SK-N-SH (cell line): Measurements from ENCODE around the gene RALBP1. TPM values are rescaled to one million over a fixed set of nuclear protein-coding genes. Genes with fewer than 3 reads are reported as not detected.

Experiments
- CTCF ChIA-PET: fragments of 300-600, 350-600 bp; formaldehyde crosslinking; extraction: SDS; loops from one replicate; lab custom pipeline; 2021; lab: Yijun Ruan, JAX
- POLR2A ChIA-PET: fragments of 350-600 bp; sonication (Branson Sonifier 250); formaldehyde crosslinking; extraction: SDS; loops from one replicate; lab custom pipeline; 2020; ENCODE audit warnings: antibody characterized with exemption, inconsistent platforms; lab: Yijun Ruan, JAX
- DNase-seq: peaks from one replicate; pipeline ENCODE4 v3.0.0; 2012
- H2AFZ ChIP-seq: fragments of 200-600 bp; sonication (generic); 2 replicates; pipeline ENCODE4 v1.8.1; 2016; ENCODE audit warnings: antibody characterized with exemption, mild to moderate bottlenecking, low read depth
- H3F3A ChIP-seq: fragments of 200-600 bp; sonication (generic); replicated peaks from 2 replicates; pipeline ENCODE3; 2016; ENCODE audit warnings: antibody characterized with exemption, mild to moderate bottlenecking; ENCODE audit not compliant: insufficient read depth
- H3K27ac ChIP-seq, 2 experiments: fragments of 200-500 bp in 1 of 2; fragments of 200-600 bp in 1 of 2; sonication (Bioruptor generic) in 1 of 2; sonication (generic), shearing (Covaris generic) in 1 of 2; 2 replicates each; pipeline versions ENCODE4 v1.5.1 to v1.6.1; 2014 to 2016; ENCODE audit warnings: low read depth in 2 of 2, inconsistent platforms in 1 of 2, low read length in 1 of 2, mild to moderate bottlenecking in 1 of 2, mixed read lengths in 1 of 2
- H3K27me3 ChIP-seq: fragments of 200-600 bp; sonication (generic), shearing (Covaris generic); 2 replicates; pipeline ENCODE4 v1.6.1; 2016; ENCODE audit warnings: mixed run types; ENCODE audit not compliant: insufficient read depth
- H3K36me3 ChIP-seq, 2 experiments: fragments of 200-500 bp in 1 of 2; fragments of 200-600 bp in 1 of 2; sonication (Bioruptor generic) in 1 of 2; sonication (generic) in 1 of 2; replicated peaks in 1 of 2; 2 replicates each; pipeline versions ENCODE3 to v1.5.1; 2014 to 2016; ENCODE audit warnings: low read length in 1 of 2, mild to moderate bottlenecking in 1 of 2; ENCODE audit not compliant: insufficient read depth in 2 of 2, control insufficient read depth in 1 of 2
- H3K4me1 ChIP-seq, 2 experiments: fragments of 200-500 bp in 1 of 2; fragments of 200-600 bp in 1 of 2; sonication (Bioruptor generic) in 1 of 2; sonication (generic), shearing (Covaris generic) in 1 of 2; 2 replicates each; pipeline versions ENCODE4 v1.5.1 to v1.6.1; 2014 to 2016; ENCODE audit warnings: low read depth in 1 of 2, low read length in 1 of 2, mixed run types in 1 of 2; ENCODE audit not compliant: insufficient read depth in 2 of 2, control insufficient read depth in 1 of 2
- H3K4me2 ChIP-seq: fragments of 200-600 bp; sonication (generic), shearing (Covaris generic); 2 replicates; pipeline ENCODE4 v1.6.1; 2017; ENCODE audit warnings: mixed run types
- H3K4me3 ChIP-seq, 2 experiments: fragments of 200-500 bp in 1 of 2; fragments of 200-600 bp in 1 of 2; sonication (Bioruptor generic) in 1 of 2; sonication (generic), shearing (Covaris generic) in 1 of 2; 2 replicates each; pipeline versions ENCODE4 v1.5.1 to v1.8.1; 2014 to 2016; ENCODE audit warnings: low read depth in 2 of 2, inconsistent platforms in 1 of 2, low read length in 1 of 2, mild to moderate bottlenecking in 1 of 2, mixed read lengths in 1 of 2, moderate library complexity in 1 of 2
- H3K79me2 ChIP-seq: fragments of 200-600 bp; sonication (generic); 2 replicates; pipeline ENCODE4 v1.8.1; 2017; ENCODE audit warnings: mild to moderate bottlenecking; ENCODE audit not compliant: insufficient read depth
- H3K9ac ChIP-seq: fragments of 200-600 bp; sonication (generic); 2 replicates; pipeline ENCODE4 v1.6.1; 2017; ENCODE audit warnings: mixed run types
- H3K9me2 ChIP-seq: fragments of 200-600 bp; sonication (generic); 2 replicates; pipeline ENCODE4 v1.6.1; 2017; ENCODE audit warnings: mixed run types
- H3K9me3 ChIP-seq: fragments of 200-600 bp; sonication (generic); 2 replicates; pipeline ENCODE4 v1.6.1; 2017; ENCODE audit warnings: mixed run types, mild to moderate bottlenecking, moderate library complexity
- H4K20me1 ChIP-seq: fragments of 200-600 bp; sonication (generic); 2 replicates; pipeline ENCODE4 v1.6.1; 2017; ENCODE audit warnings: mild to moderate bottlenecking, mixed run types; ENCODE audit not compliant: insufficient read depth
- FOSL2 ChIP-seq: IDR thresholded peaks from 2 replicates; pipeline ENCODE4 v1.4.0; 2012; ENCODE audit warnings: low read depth, mild to moderate bottlenecking, moderate library complexity, borderline replicate concordance
- MXI1 ChIP-seq: IDR thresholded peaks from 2 replicates; pipeline ENCODE4 v1.6.1; 2012; ENCODE audit warnings: mild to moderate bottlenecking, low read depth, low read length, improper control_type of control experiment
- RAD21 ChIP-seq: IDR thresholded peaks from 2 replicates; pipeline ENCODE4 v1.6.1; 2012; ENCODE audit warnings: mild to moderate bottlenecking, low read length
- RCOR1 ChIP-seq: fragments of 150-350 bp; IDR thresholded peaks from 2 replicates; pipeline ENCODE4 v1.6.1; 2017; ENCODE audit warnings: antibody characterized with exemption, low read length
- SMC3 ChIP-seq: IDR thresholded peaks from 2 replicates; pipeline ENCODE4 v1.6.1; 2012; ENCODE audit warnings: low read depth, low read length, improper control_type of control experiment
- TAF1 ChIP-seq: IDR thresholded peaks from 2 replicates; pipeline ENCODE4 v1.6.1; 2012; ENCODE audit warnings: low read depth, mild to moderate bottlenecking, low read length, moderate library complexity, borderline replicate concordance
- TCF12 ChIP-seq: IDR thresholded peaks from 2 replicates; pipeline ENCODE4 v1.4.0; 2012
- WGBS: methylation state at CpG from one replicate; pipeline ENCODE4 v1.1.6; 2017; ENCODE audit warnings: low lambda C conversion rate; 5-methylcytosine and 5-hydroxymethylcytosine counted together
- polyA plus RNA-seq, 3 experiments: library from polyadenylated mRNA; depleted of rRNA; stranded (reverse); fragments of >200 nt; gene quantifications; 2 replicates each; pipeline ENCODE4 v1.2.3, GENCODE V29; 2012
- TF ChIP-seq, protein P1 (sequence below): fragments of 150-350 bp; IDR thresholded peaks from 2 replicates; pipeline ENCODE4 v1.6.1; 2017; ENCODE audit warnings: antibody characterized with exemption, low read length, low read depth, borderline replicate concordance
- TF ChIP-seq, protein P2 (sequence below): IDR thresholded peaks from 2 replicates; pipeline ENCODE4 v1.4.0; 2012; ENCODE audit warnings: low read depth
- TF ChIP-seq, protein P3 (sequence below): IDR thresholded peaks from 2 replicates; pipeline ENCODE4 v1.4.0; 2012; ENCODE audit warnings: low read depth, borderline replicate concordance
- TF ChIP-seq, protein P4 (sequence below): IDR thresholded peaks from 2 replicates; pipeline ENCODE4 v1.6.1; 2012; ENCODE audit warnings: mild to moderate bottlenecking, low read depth, low read length, moderate library complexity
- TF ChIP-seq, protein P5 (sequence below): IDR thresholded peaks from 2 replicates; pipeline ENCODE4 v1.4.0; 2012; ENCODE audit warnings: low read depth, borderline replicate concordance

RALBP1 gene
- polyA plus RNA-seq, 1 of the 3 experiments (the other 2 are of a cell fraction) = 43.8 TPM

DNA sequence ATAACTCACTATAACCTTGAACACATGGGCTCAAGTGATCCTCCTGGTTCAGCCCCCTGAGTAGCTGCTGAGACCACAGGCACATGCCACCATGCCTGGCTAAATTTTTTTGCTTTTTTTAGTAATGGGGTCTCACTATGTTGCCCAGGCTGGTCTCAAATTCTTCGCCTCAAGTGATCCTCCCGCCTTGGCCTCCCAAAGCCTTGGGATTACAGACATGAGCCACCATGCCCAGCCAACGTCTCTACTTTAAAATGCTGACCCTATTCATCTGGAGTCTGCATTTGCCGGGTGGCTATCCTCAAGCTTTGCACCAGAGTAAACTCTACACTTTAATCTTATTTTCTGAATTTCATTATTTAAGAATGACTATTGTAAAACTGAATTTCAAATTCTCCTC, 37.6 kb upstream of the RALBP1 start:
- 93% methylated on average over 4 of the region's 4 CpGs for WGBS

DNA sequence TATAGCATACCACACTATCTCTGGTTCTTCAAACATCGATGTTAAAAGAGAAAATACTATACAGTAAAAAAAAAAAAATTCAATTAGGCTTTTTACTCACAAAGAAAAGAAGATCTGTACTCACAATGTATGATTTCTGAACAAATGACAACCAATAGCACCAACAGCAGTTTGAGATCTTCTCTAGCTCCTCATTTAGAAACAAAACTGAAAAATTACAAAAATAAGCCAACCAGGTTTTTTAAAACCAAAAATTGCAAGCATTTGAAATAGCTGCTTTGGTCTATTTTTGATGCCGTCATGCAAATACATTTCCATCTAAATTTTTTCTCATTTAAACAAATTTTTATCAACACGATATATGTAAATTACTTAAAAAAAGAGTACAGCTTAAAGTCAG, 34.3 kb upstream of the RALBP1 start:
- H3K79me2 ChIP-seq = no peaks in the 10 kb centered on the region
- CTCF ChIA-PET = interaction anchor here (1.1 kb wide), 1 partner anchor 8 kb away, joined by 3 read pairs; no protein-coding TSS in a partner anchor
- 63% methylated on average over 3 of the region's 3 CpGs for WGBS

More for the DNA sequence above, 37.6 kb upstream of the RALBP1 start:
- TF ChIP-seq, protein P1, sequence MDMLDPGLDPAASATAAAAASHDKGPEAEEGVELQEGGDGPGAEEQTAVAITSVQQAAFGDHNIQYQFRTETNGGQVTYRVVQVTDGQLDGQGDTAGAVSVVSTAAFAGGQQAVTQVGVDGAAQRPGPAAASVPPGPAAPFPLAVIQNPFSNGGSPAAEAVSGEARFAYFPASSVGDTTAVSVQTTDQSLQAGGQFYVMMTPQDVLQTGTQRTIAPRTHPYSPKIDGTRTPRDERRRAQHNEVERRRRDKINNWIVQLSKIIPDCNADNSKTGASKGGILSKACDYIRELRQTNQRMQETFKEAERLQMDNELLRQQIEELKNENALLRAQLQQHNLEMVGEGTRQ = no peak
- TF ChIP-seq, protein P2, sequence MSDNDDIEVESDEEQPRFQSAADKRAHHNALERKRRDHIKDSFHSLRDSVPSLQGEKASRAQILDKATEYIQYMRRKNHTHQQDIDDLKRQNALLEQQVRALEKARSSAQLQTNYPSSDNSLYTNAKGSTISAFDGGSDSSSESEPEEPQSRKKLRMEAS = no peak
- no peak for TF ChIP-seq RAD21
- TF ChIP-seq, protein P3, sequence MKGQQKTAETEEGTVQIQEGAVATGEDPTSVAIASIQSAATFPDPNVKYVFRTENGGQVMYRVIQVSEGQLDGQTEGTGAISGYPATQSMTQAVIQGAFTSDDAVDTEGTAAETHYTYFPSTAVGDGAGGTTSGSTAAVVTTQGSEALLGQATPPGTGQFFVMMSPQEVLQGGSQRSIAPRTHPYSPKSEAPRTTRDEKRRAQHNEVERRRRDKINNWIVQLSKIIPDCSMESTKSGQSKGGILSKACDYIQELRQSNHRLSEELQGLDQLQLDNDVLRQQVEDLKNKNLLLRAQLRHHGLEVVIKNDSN = no peak
- Histone ChIP-seq H3K27me3 (no peaks in the 10 kb centered on the region), H3K9me3 (no peaks in the 10 kb centered on the region), H4K20me1 (no peaks in the 10 kb centered on the region), H3K9me2 (no peaks in the 10 kb centered on the region), H3K36me3 (no peaks in the 10 kb centered on the region), H3K4me1 (no peaks in the 10 kb centered on the region; a peak in 1 of 4 replicates), H3K4me2 (no peak overlapping the region), H3F3A (no peaks in the 10 kb centered on the region), H3K27ac (no peak overlapping the region), H3K4me3 (no peak overlapping the region), H3K79me2 (no peaks in the 10 kb centered on the region), H2AFZ (no peak overlapping the region), H3K9ac (no peak overlapping the region)
- CTCF ChIA-PET = interaction anchor here (0.7 kb wide), 1 partner anchor 25 kb away, joined by 3 read pairs; no protein-coding TSS in a partner anchor
- DNase-seq = no peak
- POLR2A ChIA-PET = no interaction called here

More for the DNA sequence above, 34.3 kb upstream of the RALBP1 start:
- Histone ChIP-seq H2AFZ (no peak overlapping the region), H3K27ac (no peak overlapping the region), H3K4me2 (no peak overlapping the region), H3K4me1 (no peaks in the 10 kb centered on the region; a peak in 1 of 4 replicates), H4K20me1 (no peaks in the 10 kb centered on the region), H3K36me3 (no peaks in the 10 kb centered on the region), H3K9ac (no peak overlapping the region), H3K9me2 (no peaks in the 10 kb centered on the region), H3K27me3 (no peaks in the 10 kb centered on the region), H3K9me3 (no peaks in the 10 kb centered on the region), H3K4me3 (no peak overlapping the region), H3F3A (no peaks in the 10 kb centered on the region)
- POLR2A ChIA-PET = interaction anchor here (0.7 kb wide), 1 partner anchor 23 kb away, joined by 3 read pairs; no protein-coding TSS in a partner anchor
- no peak for DNase-seq
- no peak for TF ChIP-seq MXI1
- TF ChIP-seq, protein P4, sequence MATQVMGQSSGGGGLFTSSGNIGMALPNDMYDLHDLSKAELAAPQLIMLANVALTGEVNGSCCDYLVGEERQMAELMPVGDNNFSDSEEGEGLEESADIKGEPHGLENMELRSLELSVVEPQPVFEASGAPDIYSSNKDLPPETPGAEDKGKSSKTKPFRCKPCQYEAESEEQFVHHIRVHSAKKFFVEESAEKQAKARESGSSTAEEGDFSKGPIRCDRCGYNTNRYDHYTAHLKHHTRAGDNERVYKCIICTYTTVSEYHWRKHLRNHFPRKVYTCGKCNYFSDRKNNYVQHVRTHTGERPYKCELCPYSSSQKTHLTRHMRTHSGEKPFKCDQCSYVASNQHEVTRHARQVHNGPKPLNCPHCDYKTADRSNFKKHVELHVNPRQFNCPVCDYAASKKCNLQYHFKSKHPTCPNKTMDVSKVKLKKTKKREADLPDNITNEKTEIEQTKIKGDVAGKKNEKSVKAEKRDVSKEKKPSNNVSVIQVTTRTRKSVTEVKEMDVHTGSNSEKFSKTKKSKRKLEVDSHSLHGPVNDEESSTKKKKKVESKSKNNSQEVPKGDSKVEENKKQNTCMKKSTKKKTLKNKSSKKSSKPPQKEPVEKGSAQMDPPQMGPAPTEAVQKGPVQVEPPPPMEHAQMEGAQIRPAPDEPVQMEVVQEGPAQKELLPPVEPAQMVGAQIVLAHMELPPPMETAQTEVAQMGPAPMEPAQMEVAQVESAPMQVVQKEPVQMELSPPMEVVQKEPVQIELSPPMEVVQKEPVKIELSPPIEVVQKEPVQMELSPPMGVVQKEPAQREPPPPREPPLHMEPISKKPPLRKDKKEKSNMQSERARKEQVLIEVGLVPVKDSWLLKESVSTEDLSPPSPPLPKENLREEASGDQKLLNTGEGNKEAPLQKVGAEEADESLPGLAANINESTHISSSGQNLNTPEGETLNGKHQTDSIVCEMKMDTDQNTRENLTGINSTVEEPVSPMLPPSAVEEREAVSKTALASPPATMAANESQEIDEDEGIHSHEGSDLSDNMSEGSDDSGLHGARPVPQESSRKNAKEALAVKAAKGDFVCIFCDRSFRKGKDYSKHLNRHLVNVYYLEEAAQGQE = no peak
- TF ChIP-seq SMC3 = no peak
- no peak for TF ChIP-seq TCF12
- TF ChIP-seq TAF1 = no peak
- TF ChIP-seq, protein P5, sequence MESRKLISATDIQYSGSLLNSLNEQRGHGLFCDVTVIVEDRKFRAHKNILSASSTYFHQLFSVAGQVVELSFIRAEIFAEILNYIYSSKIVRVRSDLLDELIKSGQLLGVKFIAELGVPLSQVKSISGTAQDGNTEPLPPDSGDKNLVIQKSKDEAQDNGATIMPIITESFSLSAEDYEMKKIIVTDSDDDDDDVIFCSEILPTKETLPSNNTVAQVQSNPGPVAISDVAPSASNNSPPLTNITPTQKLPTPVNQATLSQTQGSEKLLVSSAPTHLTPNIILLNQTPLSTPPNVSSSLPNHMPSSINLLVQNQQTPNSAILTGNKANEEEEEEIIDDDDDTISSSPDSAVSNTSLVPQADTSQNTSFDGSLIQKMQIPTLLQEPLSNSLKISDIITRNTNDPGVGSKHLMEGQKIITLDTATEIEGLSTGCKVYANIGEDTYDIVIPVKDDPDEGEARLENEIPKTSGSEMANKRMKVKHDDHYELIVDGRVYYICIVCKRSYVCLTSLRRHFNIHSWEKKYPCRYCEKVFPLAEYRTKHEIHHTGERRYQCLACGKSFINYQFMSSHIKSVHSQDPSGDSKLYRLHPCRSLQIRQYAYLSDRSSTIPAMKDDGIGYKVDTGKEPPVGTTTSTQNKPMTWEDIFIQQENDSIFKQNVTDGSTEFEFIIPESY = no peak
- TF ChIP-seq RCOR1 = no peak
- no peak for TF ChIP-seq FOSL2
